IMR-90 (cell line): Measurements from ENCODE around the gene SWAP70. TPM values are rescaled to one million over a fixed set of nuclear protein-coding genes. Genes with fewer than 3 reads are reported as not detected.

Source experiments
- ATAC-seq: fragments of 200-7000 bp; cut with Tn5 transposase; 2 replicates; pipeline ENCODE4 v1.9.1; 2020; ENCODE audit warnings: low read depth, mild to moderate bottlenecking, moderate library complexity
- BruUV-seq: library from RNA; stranded (reverse); fragments of 400-500 nt; replicated peaks from 2 replicates; lab custom pipeline; 2021; lab: Mats Ljungman, UMichigan
- CTCF ChIA-PET: fragments of 300-600 bp; formaldehyde crosslinking; extraction: SDS; loops from one replicate; lab custom pipeline; 2021; ENCODE audit warnings: antibody characterized with exemption; lab: Yijun Ruan, JAX
- POLR2A ChIA-PET: fragments of 300-600 bp; sonication (Branson Sonifier 250); formaldehyde crosslinking; loops from one replicate; lab custom pipeline; 2022; ENCODE audit warnings: antibody characterized with exemption; ENCODE audit not compliant: unreplicated experiment; lab: Charles Lee
- DNase-seq: peaks from one replicate; pipeline ENCODE4 v3.0.0; 2013
- H2AFZ ChIP-seq: replicated peaks from 2 replicates; pipeline ENCODE3; 2013; ENCODE audit warnings: low read length, mild to moderate bottlenecking; ENCODE audit not compliant: poor library complexity
- H2AK5ac ChIP-seq: 2 replicates; pipeline ENCODE4 v1.6.1; 2013; ENCODE audit warnings: low read depth, low read length, inconsistent platforms
- H2AK9ac ChIP-seq: replicated peaks from 2 replicates; pipeline ENCODE3; 2013; ENCODE audit warnings: mild to moderate bottlenecking, low read depth, low read length, moderate library complexity; ENCODE audit not compliant: poor library complexity
- H2BK120ac ChIP-seq: 2 replicates; pipeline ENCODE4 v1.6.1; 2013; ENCODE audit warnings: low read depth, low read length, inconsistent platforms
- H2BK15ac ChIP-seq: 3 replicates; pipeline ENCODE4 v1.6.1; 2013; ENCODE audit warnings: low read depth, low read length, inconsistent platforms
- H2BK20ac ChIP-seq: 2 replicates; pipeline ENCODE4 v1.6.1; 2013; ENCODE audit warnings: low read depth, mild to moderate bottlenecking, inconsistent platforms, low read length, moderate library complexity
- H2BK5ac ChIP-seq: 2 replicates; pipeline ENCODE4 v1.6.1; 2013; ENCODE audit warnings: mild to moderate bottlenecking, low read depth, low read length, inconsistent platforms; ENCODE audit not compliant: poor library complexity, severe bottlenecking
- H3K14ac ChIP-seq: replicated peaks from 2 replicates; pipeline ENCODE4 v1.6.1; 2013; ENCODE audit warnings: low read depth, low read length, inconsistent platforms
- H3K18ac ChIP-seq: 2 replicates; pipeline ENCODE4 v1.6.1; 2013; ENCODE audit warnings: low read depth, low read length, control low read depth
- H3K23ac ChIP-seq: 2 replicates; pipeline ENCODE4 v1.6.1; 2013; ENCODE audit warnings: low read depth, low read length, inconsistent platforms
- H3K27ac ChIP-seq: 2 replicates; pipeline ENCODE4 v1.5.1; 2013; ENCODE audit warnings: mild to moderate bottlenecking, control low read depth, low read length; ENCODE audit not compliant: insufficient read depth
- H3K27me3 ChIP-seq: 2 replicates; pipeline ENCODE4 v1.6.1; 2013; ENCODE audit warnings: low read length; ENCODE audit not compliant: control insufficient read depth, insufficient read depth
- H3K36me3 ChIP-seq: 2 replicates; pipeline ENCODE4 v1.6.1; 2013; ENCODE audit warnings: low read length, mixed read lengths; ENCODE audit not compliant: control insufficient read depth, insufficient read depth
- H3K4ac ChIP-seq: 2 replicates; pipeline ENCODE4 v1.6.1; 2013; ENCODE audit warnings: low read depth, low read length, inconsistent platforms
- H3K4me1 ChIP-seq: 2 replicates; pipeline ENCODE4 v1.6.1; 2013; ENCODE audit warnings: low read length, mixed read lengths; ENCODE audit not compliant: control insufficient read depth, insufficient read depth
- H3K4me2 ChIP-seq: 2 replicates; pipeline ENCODE4 v1.6.1; 2013; ENCODE audit warnings: low read depth, mild to moderate bottlenecking, control low read depth, low read length, moderate library complexity
- H3K4me3 ChIP-seq: 2 replicates; pipeline ENCODE4 v1.5.1; 2013; ENCODE audit warnings: low read depth, mild to moderate bottlenecking, control low read depth, low read length, moderate library complexity; ENCODE audit not compliant: insufficient read depth
- H3K56ac ChIP-seq: 2 replicates; pipeline ENCODE4 v1.6.1; 2013; ENCODE audit warnings: low read length, inconsistent platforms; ENCODE audit not compliant: insufficient read depth; ENCODE audit errors: extremely low read depth
- H3K79me1 ChIP-seq, 2 experiments: 2 replicates each; pipeline ENCODE4 v1.6.1; 2013; ENCODE audit warnings: low read length in 2 of 2, inconsistent platforms in 1 of 2, low read depth in 1 of 2
- H3K9ac ChIP-seq: 2 replicates; pipeline ENCODE4 v1.6.1; 2013; ENCODE audit warnings: low read depth, low read length, control low read depth
- H3K9me1 ChIP-seq: 2 replicates; pipeline ENCODE4 v1.6.1; 2013; ENCODE audit warnings: low read length, inconsistent platforms; ENCODE audit not compliant: insufficient read depth
- H3K9me3 ChIP-seq: 2 replicates; pipeline ENCODE4 v1.6.1; 2013; ENCODE audit warnings: low read length; ENCODE audit not compliant: control insufficient read depth, insufficient read depth
- H4K20me1 ChIP-seq: 2 replicates; pipeline ENCODE4 v1.6.1; 2013; ENCODE audit warnings: low read length, inconsistent platforms; ENCODE audit not compliant: insufficient read depth
- H4K5ac ChIP-seq: 2 replicates; pipeline ENCODE4 v1.6.1; 2013; ENCODE audit warnings: mild to moderate bottlenecking, low read depth, low read length, control low read depth
- H4K8ac ChIP-seq, 2 experiments: 2 replicates each; pipeline ENCODE4 v1.6.1; 2013; ENCODE audit warnings: low read depth in 2 of 2, low read length in 2 of 2, control low read depth in 1 of 2, inconsistent platforms in 1 of 2
- H4K91ac ChIP-seq: 2 replicates; pipeline ENCODE4 v1.6.1; 2013; ENCODE audit warnings: low read depth, low read length, inconsistent platforms; ENCODE audit not compliant: insufficient read depth
- BHLHE40 ChIP-seq: fragments of 150-350 bp; IDR thresholded peaks from 2 replicates; pipeline ENCODE4 v1.6.1; 2016; ENCODE audit warnings: mild to moderate bottlenecking, low read depth, low read length
- CEBPB ChIP-seq: IDR thresholded peaks from 2 replicates; pipeline ENCODE4 v1.6.1; 2012; ENCODE audit warnings: low read depth, low read length, improper control_type of control experiment
- MAFK ChIP-seq: IDR thresholded peaks from 2 replicates; pipeline ENCODE4 v1.6.1; 2012; ENCODE audit warnings: low read depth, low read length, improper control_type of control experiment
- MAZ ChIP-seq: IDR thresholded peaks from 2 replicates; pipeline ENCODE4 v1.6.1; 2012; ENCODE audit warnings: low read depth, mild to moderate bottlenecking, low read length, improper control_type of control experiment, moderate library complexity, borderline replicate concordance
- NFE2L2 ChIP-seq: fragments of 150-350 bp; IDR thresholded peaks from 2 replicates; pipeline ENCODE4 v1.6.1; 2016; ENCODE audit warnings: low read depth, mild to moderate bottlenecking, low read length
- RCOR1 ChIP-seq: IDR thresholded peaks from 2 replicates; pipeline ENCODE4 v1.6.1; 2012; ENCODE audit warnings: mild to moderate bottlenecking, low read length, improper control_type of control experiment; ENCODE audit not compliant: insufficient replicate concordance
- WGBS, 2 experiments: methylation state at CpG; one replicate each; pipeline versions ENCODE4 v1.1.5 to v1.1.7; 2013; ENCODE audit warnings: missing lambda C conversion rate in 2 of 2; ENCODE audit not compliant: insufficient read length in 1 of 2; ENCODE audit errors: extremely low coverage in 2 of 2; 5-methylcytosine and 5-hydroxymethylcytosine counted together
- dilution Hi-C: fragments of 300-500 bp; cut with HindIII; formaldehyde crosslinking; loops from one replicate; pipeline ENCODE4 v1.14.3; 2018; ENCODE audit warnings: low sequenced_read_pairs; ENCODE audit not compliant: unreplicated experiment
- in situ Hi-C: fragments of 300-500 bp; cut with MboI; formaldehyde crosslinking; loops from 3 replicates; pipeline ENCODE4 v1.14.3; 2019; ENCODE audit warnings: low sequenced_read_pairs, inconsistent platforms, mixed read lengths
- intact Hi-C: fragments of 100-400 bp; cut with micrococcal nuclease; formaldehyde crosslinking; loops from 2 replicates; pipeline ENCODE4 v1.10.0; 2022
- polyA plus RNA-seq, 3 experiments: library from polyadenylated mRNA; depleted of rRNA; stranded (reverse); fragments of >200 nt; gene quantifications; 2 replicates each; pipeline ENCODE4 v1.2.3, GENCODE V29; 2012; ENCODE audit warnings: low replicate concordance in 1 of 3
- total RNA-seq: library from RNA; depleted of rRNA; stranded (reverse); fragments of >200 nt; gene quantifications from 2 replicates; pipeline ENCODE4 v1.2.3, GENCODE V29; 2012

Gene SWAP70
- total and polyA plus RNA-seq, 2 of the 4 experiments (the other 2 are of a cell fraction), result 15.5 to 19.9 TPM

- H4K91ac ChIP-seq, result peak overlapping the region; percentile 99
- POLR2A ChIA-PET, result interaction anchor here (0.6 to 3.1 kb wide), 3 partner anchors 9 to 539 kb away, joined by 3 to 16 read pairs (median 6); partner anchors contain the start of gene ADM
- H3K4me2 ChIP-seq, result peak overlapping the region; percentile 4; the same call in 1 of the 2 replicates
- DNase-seq (peak; percentile 95), ATAC-seq (peak; percentile 90)
- dilution Hi-C loops (no loop called here), in situ Hi-C loops (loop anchor here (10.0 to 25.0 kb wide), 2 partner anchors 197 to 969 kb away; no protein-coding TSS in a partner anchor), intact Hi-C loops (no loop called here)
- peak overlapping the region; percentile 100 for H2AK5ac ChIP-seq
- H3K56ac ChIP-seq, result peak overlapping the region; percentile 97
- BruUV-seq, result no TSS peak
- peak overlapping the region; percentile 99 for H3K23ac ChIP-seq
- peak overlapping the region; percentile 95 for H2BK120ac ChIP-seq
- H3K4ac ChIP-seq, result peak overlapping the region; percentile 100
- peak overlapping the region; percentile 97; the same call in 2 of the 3 replicates for H2BK15ac ChIP-seq
- peaks cover 5 to 62% of the 10 kb centered on the region in 2 experiments; a peak in 3 of 4 replicates for H3K79me1 ChIP-seq
- no peaks in the 10 kb centered on the region for H3K27me3 ChIP-seq
- H3K4me1 ChIP-seq, result peaks cover 34% of the 10 kb centered on the region
- peak overlapping the region; percentile 99 for H2AK9ac ChIP-seq
- H3K18ac ChIP-seq, result peak overlapping the region; percentile 98
- peak overlapping the region; percentile 65 for H3K9ac ChIP-seq
- peaks cover 56% of the 10 kb centered on the region for H3K9me1 ChIP-seq
- H2BK5ac ChIP-seq, result peak overlapping the region; percentile 99
- peak overlapping the region; percentile 97 for H4K5ac ChIP-seq
- no peaks in the 10 kb centered on the region for H4K20me1 ChIP-seq
- no peaks in the 10 kb centered on the region for H3K36me3 ChIP-seq
- 0% methylated on average over 1 of the region's 5 CpGs; no CpG with 5 or more reads in 1 of the 2 experiments for WGBS, 2 experiments
- H3K9me3 ChIP-seq, result no peaks in the 10 kb centered on the region
- H3K4me3 ChIP-seq, result no peak overlapping the region
- CTCF ChIA-PET, result interaction anchor here (0.6 to 1.3 kb wide), 3 partner anchors 15 to 442 kb away, joined by 3 read pairs; no protein-coding TSS in a partner anchor
- H2AFZ ChIP-seq, result peak overlapping the region; percentile 78
- peak overlapping the region; percentile 100 for H2BK20ac ChIP-seq
- H3K14ac ChIP-seq, result peak overlapping the region; percentile 99
- H4K8ac ChIP-seq, result peak overlapping the region; percentile 98 to 99
- TF ChIP-seq RCOR1 (peak; percentile 20), CEBPB (no peak), NFE2L2 (peak; percentile 18; the same call in 1 of the 2 replicates), MAFK (no peak), MAZ (peak; percentile 92; the same call in 1 of the 2 replicates), BHLHE40 (no peak)
- H3K27ac ChIP-seq, result peak overlapping the region; percentile 98
Observed at GRCh38 chr11:9765320-9766101, 101.6 kb downstream of the SWAP70 start.
